Mononuclear cell (primary cell): ENCODE measurements around the gene CPEB2. TPM values are rescaled to one million over a fixed set of nuclear protein-coding genes. Genes with fewer than 3 reads are reported as not detected.

Experiments used
- H3K27me3 ChIP-seq: 2 replicates; pipeline ENCODE4 v1.6.0; 2011; ENCODE audit warnings: low read length, control low read depth; ENCODE audit not compliant: insufficient read depth
- H3K4me1 ChIP-seq: 2 replicates; pipeline ENCODE4 v1.5.1; 2011; ENCODE audit warnings: mild to moderate bottlenecking, low read length, control low read depth; ENCODE audit not compliant: insufficient read depth
- H3K4me3 ChIP-seq: 2 replicates; pipeline ENCODE4 v1.5.1; 2011; ENCODE audit warnings: mild to moderate bottlenecking, low read length, moderate library complexity
- H3K9me3 ChIP-seq: 2 replicates; pipeline ENCODE4 v1.5.1; 2011; ENCODE audit warnings: low read depth, mild to moderate bottlenecking, control low read depth, low read length
- total RNA-seq: library from RNA; depleted of rRNA; stranded (reverse); fragments of >200 nt; gene quantifications from one replicate; pipeline ENCODE4 v1.2.3, GENCODE V29; 2012

CPEB2 gene
- total RNA-seq, 1 donor, result 20.6 TPM

GRCh38 chr4:15024386-15024785 lies 22.1 kb downstream of the CPEB2 start:
- Histone ChIP-seq H3K4me1 (no peaks in the 10 kb centered on the region), H3K9me3 (no peaks in the 10 kb centered on the region), H3K27me3 (no peaks in the 10 kb centered on the region), H3K4me3 (no peak overlapping the region)

- no peaks in the 10 kb centered on the region for H3K4me1 ChIP-seq
- no peaks in the 10 kb centered on the region for H3K9me3 ChIP-seq
- no peak overlapping the region for H3K4me3 ChIP-seq
- H3K27me3 ChIP-seq, result no peaks in the 10 kb centered on the region
Measured at GRCh38 chr4:15025693-15026092, 23.4 kb downstream of the CPEB2 start.

- no peak overlapping the region for H3K4me3 ChIP-seq
Measured at GRCh38 chr4:15027921-15028435, 25.7 kb downstream of the CPEB2 start.

GRCh38 chr4:15031197-15031596 lies 28.9 kb downstream of the CPEB2 start:
- no peaks in the 10 kb centered on the region for H3K27me3 ChIP-seq
- no peaks in the 10 kb centered on the region for H3K9me3 ChIP-seq
- H3K4me3 ChIP-seq, result no peak overlapping the region
- no peaks in the 10 kb centered on the region for H3K4me1 ChIP-seq

More at GRCh38 chr4:15027921-15028435, 25.7 kb downstream of the CPEB2 start:
- Histone ChIP-seq H3K4me1 (no peaks in the 10 kb centered on the region), H3K27me3 (no peaks in the 10 kb centered on the region), H3K9me3 (no peaks in the 10 kb centered on the region)

GRCh38 chr4:15031993-15032675 lies 29.9 kb downstream of the CPEB2 start:
- Histone ChIP-seq H3K4me1 (no peaks in the 10 kb centered on the region), H3K9me3 (no peaks in the 10 kb centered on the region), H3K27me3 (no peaks in the 10 kb centered on the region), H3K4me3 (no peak overlapping the region)

- Histone ChIP-seq H3K27me3 (no peaks in the 10 kb centered on the region), H3K4me3 (no peak overlapping the region), H3K9me3 (no peaks in the 10 kb centered on the region), H3K4me1 (no peaks in the 10 kb centered on the region)
Measured at GRCh38 chr4:15034071-15034764, 31.9 kb downstream of the CPEB2 start.

- Histone ChIP-seq H3K27me3 (no peaks in the 10 kb centered on the region), H3K4me1 (no peaks in the 10 kb centered on the region), H3K9me3 (no peaks in the 10 kb centered on the region), H3K4me3 (no peak overlapping the region)
Measured at GRCh38 chr4:15035159-15035558, 32.9 kb downstream of the CPEB2 start.

- Histone ChIP-seq H3K27me3 (no peaks in the 10 kb centered on the region), H3K9me3 (no peaks in the 10 kb centered on the region), H3K4me1 (no peaks in the 10 kb centered on the region), H3K4me3 (no peak overlapping the region)
Measured at GRCh38 chr4:15037923-15038541, 35.8 kb downstream of the CPEB2 start.

- Histone ChIP-seq H3K4me1 (no peaks in the 10 kb centered on the region), H3K27me3 (no peaks in the 10 kb centered on the region), H3K9me3 (no peaks in the 10 kb centered on the region), H3K4me3 (no peak overlapping the region)
Measured at GRCh38 chr4:15040916-15041463, 38.7 kb downstream of the CPEB2 start.

- Histone ChIP-seq H3K27me3 (no peaks in the 10 kb centered on the region), H3K4me3 (no peak overlapping the region), H3K9me3 (no peaks in the 10 kb centered on the region), H3K4me1 (no peaks in the 10 kb centered on the region)
Measured at GRCh38 chr4:15042529-15043167, 40.4 kb downstream of the CPEB2 start.

GRCh38 chr4:15043226-15043625 lies 40.9 kb downstream of the CPEB2 start:
- Histone ChIP-seq H3K4me3 (no peak overlapping the region), H3K27me3 (no peaks in the 10 kb centered on the region)

GRCh38 chr4:15043922-15044321 lies 41.6 kb downstream of the CPEB2 start:
- H3K4me3 ChIP-seq, result no peak overlapping the region
- H3K27me3 ChIP-seq, result no peaks in the 10 kb centered on the region
- H3K4me1 ChIP-seq, result no peaks in the 10 kb centered on the region
- no peaks in the 10 kb centered on the region for H3K9me3 ChIP-seq

More at GRCh38 chr4:15043226-15043625, 40.9 kb downstream of the CPEB2 start:
- no peaks in the 10 kb centered on the region for H3K4me1 ChIP-seq
- no peaks in the 10 kb centered on the region for H3K9me3 ChIP-seq

GRCh38 chr4:15054541-15054940 lies 52.3 kb downstream of the CPEB2 start:
- Histone ChIP-seq H3K9me3 (no peaks in the 10 kb centered on the region), H3K4me1 (no peaks in the 10 kb centered on the region), H3K4me3 (no peak overlapping the region), H3K27me3 (no peaks in the 10 kb centered on the region)

GRCh38 chr4:15060213-15060612 lies 57.9 kb downstream of the CPEB2 start:
- Histone ChIP-seq H3K4me3 (no peak overlapping the region), H3K9me3 (no peaks in the 10 kb centered on the region), H3K4me1 (no peaks in the 10 kb centered on the region), H3K27me3 (no peaks in the 10 kb centered on the region)

GRCh38 chr4:15063341-15063740 lies 61.1 kb downstream of the CPEB2 start:
- no peaks in the 10 kb centered on the region for H3K4me1 ChIP-seq
- H3K9me3 ChIP-seq, result no peaks in the 10 kb centered on the region
- no peak overlapping the region for H3K4me3 ChIP-seq
- no peaks in the 10 kb centered on the region for H3K27me3 ChIP-seq
